GM20000 (cell line): ENCODE measurements around the gene PAF1.

Source experiments
- DNase-seq: peaks from one replicate; pipeline ENCODE4 v3.0.0; 2012; ENCODE audit warnings: low spot score
- CTCF ChIP-seq: IDR thresholded peaks from 2 replicates; pipeline ENCODE4 v1.5.1; 2012; ENCODE audit warnings: mild to moderate bottlenecking, control low read depth; ENCODE audit errors: extremely low read depth, missing control alignments

Gene PAF1

GRCh38 chr19:39407410-39407659, 16.4 kb upstream of the PAF1 start:
- TF ChIP-seq CTCF: no peak
- no peak for DNase-seq

- DNase-seq: peak; percentile 89
- no peak for TF ChIP-seq CTCF
Observed at GRCh38 chr19:39406656-39407409, 15.9 kb upstream of the PAF1 start, which contains the start of gene ZFP36. ZFP36 (plus strand) TSS chr19:39406847; CDS start chr19:39406905, 58 bp downstream.

GRCh38 chr19:39405958-39406655, 15.2 kb upstream of the PAF1 start:
- peak; percentile 73 for DNase-seq
- TF ChIP-seq CTCF: no peak

GRCh38 chr19:39405261-39405957, 14.5 kb upstream of the PAF1 start:
- DNase-seq: no peak
- no peak for TF ChIP-seq CTCF

- peak; percentile 83 for DNase-seq
- TF ChIP-seq CTCF: no peak
Observed at GRCh38 chr19:39403331-39404312, 12.7 kb upstream of the PAF1 start.

GRCh38 chr19:39402346-39403300, 11.7 kb upstream of the PAF1 start:
- peak; percentile 70 for DNase-seq
- no peak for TF ChIP-seq CTCF
